Activated naive CD8-positive, alpha-beta T cell treated with anti-CD3 and anti-CD28 coated beads, Interleukin-2, amount 50 U/mL, for 16 hours (primary cell): ENCODE measurements around the gene THSD4.

Source experiments
- DNase-seq: peaks from one replicate; pipeline ENCODE4 v3.0.0-alpha.2; 2020; ENCODE audit warnings: low read depth, low spot score

THSD4 gene

DNA sequence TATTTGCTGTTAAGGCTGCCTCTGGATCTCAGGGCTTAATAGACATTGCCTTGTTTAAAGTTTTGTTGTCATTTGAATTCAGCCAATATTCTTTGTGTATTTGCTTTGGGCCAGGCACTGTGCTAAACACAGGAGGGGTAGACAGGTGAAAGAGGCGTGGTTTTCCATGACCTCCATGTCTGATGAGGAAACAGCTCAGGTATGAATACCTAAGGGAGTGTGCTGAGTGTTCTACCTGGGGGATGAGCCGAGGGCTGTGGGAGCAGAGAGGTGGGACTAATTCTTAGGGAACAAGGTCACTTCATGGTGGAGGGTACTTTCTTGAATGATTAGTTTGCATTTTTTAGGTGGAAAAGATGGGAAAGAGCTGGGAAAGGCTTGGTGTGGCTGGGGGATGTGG is 108.2 kb downstream of the THSD4 start:
- no peak for DNase-seq

DNA sequence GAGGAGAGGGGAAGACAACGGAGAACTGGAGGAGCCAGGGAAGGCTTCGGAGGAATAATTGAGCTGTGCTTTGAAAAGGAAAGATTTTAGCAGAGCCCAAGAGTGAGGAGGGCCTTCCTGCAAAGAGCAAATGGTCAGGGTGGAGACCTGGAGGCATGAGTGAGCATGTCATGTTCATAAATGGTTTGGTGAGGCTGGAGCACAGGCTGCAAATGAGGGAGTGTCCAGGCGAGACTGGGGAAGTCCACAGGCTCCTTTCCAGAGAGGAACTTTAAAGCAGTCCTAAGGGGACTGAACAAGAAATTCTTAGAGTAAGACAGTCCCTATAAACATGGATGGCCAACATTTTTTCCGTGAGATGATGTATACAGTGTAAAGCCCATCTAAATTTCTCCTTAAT is 108.8 kb downstream of the THSD4 start:
- DNase-seq: no peak

DNA sequence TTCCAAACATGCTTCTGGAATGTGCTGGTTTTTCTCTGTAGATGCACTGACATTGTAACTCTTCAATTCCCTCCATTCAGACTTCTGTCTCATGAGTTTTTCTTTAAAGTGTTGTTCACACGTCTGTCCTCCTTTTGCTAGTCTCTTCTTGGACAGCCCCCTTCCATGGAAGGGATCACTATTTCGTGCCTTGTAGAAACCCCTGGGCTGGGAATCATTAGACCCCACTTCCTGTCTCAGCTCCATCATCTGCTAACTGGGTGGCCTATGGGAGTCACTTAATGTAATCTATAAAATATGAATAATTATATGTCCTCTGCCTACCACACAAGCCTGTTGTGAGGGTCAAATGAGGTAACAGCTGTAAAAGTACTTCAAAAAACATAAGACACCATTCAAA is 110.6 kb downstream of the THSD4 start:
- no peak for DNase-seq

DNA sequence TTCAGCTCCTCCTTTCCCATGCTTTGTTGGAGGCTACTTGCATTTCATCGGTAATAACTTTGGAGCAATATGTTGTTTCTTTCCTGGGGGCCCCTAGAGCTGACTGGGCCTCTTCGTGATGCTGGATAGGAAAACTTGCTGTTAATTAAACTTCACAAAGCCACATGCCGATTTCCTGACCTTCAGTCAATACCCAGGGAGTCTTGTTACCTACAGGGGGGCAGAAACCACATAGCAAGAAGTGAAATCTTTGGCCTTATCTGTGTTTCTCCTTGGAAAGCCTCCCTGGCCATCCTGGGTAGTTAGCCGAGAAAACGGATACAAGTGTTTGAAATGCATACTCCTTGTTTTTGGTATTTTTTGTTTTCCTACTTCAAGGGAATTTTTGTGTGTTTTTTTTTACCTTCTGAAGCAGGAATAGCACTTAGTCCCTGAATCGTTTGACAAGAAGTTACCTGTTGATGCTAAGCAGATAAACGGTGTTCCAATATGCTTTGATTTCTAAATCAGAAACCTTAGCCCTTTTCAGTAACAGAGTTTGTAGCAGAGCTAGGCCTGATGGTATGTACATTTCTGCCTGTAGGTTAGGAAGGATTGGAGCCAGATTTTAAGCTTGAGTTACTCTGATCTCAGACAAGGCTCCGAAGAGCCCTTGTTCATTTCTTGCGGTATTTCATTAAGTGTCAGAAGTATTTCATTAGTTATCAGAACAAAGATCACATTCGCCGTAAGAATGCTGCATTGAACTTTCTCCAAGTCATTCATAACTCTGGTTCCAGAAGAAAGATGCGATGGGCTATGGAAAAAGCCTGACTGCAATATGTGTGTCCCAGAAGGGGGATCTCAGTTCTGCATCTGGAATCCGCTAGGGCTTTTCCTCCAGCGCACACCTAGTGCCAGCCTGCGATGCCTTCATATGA is 111.5 kb downstream of the THSD4 start:
- DNase-seq: no peak

DNA sequence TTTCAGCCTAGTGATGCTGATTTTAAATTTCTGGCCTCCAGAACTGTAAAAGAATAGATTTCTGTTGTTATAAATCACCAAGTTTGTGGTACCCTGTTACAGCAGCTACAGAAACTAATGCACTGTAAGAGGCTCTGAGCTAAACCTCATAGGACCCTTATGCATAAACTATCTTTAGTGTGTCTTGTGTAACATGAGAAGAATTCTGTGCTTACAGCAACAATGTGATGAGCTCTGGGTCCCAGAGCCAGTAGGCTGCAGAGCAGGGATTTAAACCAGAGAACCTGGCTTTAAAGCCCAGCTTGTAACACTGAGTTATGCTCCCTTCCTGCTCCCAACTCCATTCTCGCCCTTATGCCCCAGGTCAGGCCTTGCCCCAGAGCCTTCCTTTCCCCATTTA is 113.1 kb downstream of the THSD4 start:
- no peak for DNase-seq

DNA sequence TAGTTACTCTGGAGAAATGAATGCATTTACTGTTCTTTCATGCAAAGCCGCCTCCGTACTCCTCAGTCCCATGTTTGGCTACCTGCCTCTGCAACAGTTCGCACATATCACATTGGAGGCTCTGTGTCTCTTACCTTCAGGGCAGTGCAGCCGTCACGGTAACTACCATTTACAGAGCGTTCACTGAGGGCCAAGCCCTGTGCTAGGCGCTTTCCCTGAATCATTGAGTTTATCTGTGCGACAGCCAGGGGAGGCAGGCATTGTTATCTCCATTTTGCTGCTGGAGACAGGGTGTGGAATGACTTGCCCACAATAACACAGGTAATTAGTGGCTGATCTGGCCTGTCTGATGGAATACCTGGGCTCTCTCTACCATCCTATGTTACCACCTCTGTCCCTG is 115.0 kb downstream of the THSD4 start:
- no peak for DNase-seq

DNA sequence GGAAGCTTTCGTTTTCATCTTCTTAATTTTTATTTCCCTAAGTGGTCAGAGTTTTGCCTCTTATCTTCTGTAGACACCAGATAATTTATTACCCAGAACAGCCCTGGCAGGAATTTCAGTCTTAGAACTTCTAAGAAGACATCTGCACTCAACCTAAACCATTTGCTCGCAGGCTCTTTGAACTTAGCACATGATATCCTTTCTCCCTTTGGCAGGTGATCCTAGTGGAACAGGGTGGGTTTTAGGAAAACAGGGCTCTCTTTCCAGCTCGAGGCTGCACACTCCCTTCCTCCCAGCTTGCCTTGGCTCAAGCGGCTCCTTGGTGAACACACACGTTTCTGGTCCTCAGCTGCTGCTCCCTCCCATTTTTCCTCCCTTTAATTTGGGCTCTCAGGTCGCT is 116.5 kb downstream of the THSD4 start:
- DNase-seq: no peak

DNA sequence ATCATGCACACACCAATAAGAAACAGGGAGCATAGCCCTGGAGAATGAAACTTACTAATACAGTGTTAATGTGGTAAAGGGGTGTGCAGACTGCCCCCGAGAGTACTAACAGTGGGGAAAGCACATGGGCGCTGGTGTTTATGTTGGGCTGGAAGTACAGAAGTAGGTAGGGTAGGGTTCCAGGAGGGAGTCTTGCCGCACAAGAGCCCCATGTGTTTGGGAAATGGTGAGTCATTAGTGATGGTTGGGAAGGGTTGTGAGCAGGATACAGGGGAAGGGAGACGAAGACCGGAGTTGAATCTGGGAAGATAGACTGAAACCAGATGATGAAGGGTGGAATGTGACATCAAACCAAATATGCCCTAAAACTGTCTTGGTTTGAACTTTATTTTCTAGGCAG is 117.1 kb downstream of the THSD4 start:
- DNase-seq: no peak

DNA sequence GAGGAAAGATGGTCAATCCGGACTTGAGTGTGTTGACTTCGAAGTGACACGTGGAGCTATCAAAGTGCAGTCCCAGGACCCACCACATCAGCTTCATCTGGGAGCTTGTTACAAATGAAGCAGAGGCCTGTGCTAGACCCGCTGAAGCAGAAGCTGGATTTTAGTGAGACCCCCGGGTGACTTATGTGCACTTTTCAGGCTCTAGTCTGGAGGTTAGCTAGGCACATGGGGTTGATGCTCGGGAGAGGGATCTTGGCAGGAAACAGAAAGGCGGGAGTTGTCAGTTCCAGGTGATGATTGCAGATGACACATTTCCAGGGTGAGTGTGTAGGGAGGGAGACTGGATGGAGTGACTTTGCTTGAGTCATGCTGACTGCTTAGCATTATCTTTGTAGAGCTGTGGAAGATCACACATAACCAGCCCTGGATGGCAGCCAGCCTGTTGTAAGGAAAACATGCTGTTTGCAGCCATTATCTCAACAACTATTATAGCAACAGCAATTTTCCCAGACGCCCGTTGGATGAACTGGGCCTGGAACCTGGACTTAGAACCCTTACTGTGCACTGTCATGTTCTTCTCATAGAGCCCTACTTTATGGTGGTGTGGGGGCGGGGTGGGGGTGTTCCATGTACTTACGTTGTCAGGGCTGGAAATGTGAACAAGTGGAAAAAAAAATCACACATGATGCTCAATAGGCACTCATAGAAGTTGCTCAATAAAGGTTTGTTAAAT is 122.4 kb downstream of the THSD4 start:
- no peak for DNase-seq

DNA sequence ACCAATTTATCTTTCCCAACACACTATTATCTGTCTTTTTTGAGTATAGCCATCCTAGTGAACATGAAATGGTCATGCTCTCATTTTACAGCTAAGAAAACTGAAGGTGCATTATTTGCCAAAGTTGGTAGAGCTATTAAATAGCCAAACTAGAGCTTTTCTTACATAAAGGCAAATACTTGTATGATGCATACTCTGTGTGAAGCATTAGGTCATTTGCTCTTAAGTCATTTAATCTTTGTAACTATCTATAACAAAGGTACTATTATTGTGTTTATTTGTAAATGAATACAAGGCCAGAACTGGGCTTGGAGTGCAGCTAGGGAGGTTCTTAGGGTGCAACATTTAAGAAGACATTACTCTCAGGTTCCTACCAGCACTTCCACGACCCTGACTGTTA is 123.7 kb downstream of the THSD4 start:
- no peak for DNase-seq

DNA sequence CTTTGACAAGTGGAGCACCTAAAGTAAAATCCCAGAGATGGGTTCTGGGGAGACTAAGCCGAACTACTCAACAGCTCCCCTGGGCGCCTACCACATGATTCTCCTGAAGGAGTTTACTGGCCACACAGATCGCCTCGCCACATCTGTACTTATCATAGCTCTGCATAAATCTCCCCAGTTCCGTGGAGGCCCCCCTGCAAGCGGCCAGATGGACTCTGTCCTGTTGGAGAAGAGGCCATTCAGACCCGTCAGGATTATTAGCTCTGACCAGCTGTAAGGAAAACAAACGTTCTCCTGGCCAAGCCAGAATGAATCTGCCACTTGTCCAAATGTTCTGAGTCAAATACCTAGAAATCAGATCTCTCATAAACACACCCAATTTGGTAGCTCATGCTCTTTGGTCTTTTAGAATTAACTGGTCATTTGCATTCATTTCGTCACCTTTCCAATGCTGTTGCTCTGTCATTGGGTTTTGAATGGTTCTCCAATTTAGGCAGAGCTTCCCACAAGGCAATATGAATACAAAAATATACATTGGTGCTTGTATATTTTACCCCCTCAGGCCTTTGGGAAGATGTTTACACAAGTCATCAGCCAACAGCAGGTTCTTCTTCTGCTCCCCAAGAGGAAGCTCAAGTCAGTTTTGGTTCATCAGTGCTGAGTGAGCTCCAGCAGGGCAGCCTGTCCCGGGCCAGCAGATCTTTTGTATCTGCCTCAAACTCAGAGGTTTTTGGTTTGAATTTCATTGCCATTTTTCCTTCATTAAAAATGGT is 124.5 kb downstream of the THSD4 start:
- DNase-seq: no peak

DNA sequence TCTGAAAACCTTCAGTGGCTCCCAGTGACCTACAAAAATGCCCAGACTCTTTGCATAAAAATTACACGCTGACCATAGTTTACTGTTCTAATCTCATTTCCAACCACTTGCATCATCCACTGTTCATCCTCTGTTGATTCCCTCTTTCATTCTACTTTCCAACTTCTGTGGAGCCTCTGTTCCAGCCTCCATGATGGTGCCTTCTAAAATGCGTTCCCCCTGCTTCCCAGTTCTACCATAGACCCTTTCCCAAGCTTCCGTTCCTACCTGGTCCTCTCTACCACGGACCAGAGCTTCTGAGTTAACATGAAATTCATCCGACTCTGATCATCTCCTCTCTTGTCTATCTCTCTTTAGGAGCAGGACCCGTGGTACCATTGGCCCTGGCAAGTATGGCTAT is 127.0 kb downstream of the THSD4 start:
- DNase-seq: no peak

DNA sequence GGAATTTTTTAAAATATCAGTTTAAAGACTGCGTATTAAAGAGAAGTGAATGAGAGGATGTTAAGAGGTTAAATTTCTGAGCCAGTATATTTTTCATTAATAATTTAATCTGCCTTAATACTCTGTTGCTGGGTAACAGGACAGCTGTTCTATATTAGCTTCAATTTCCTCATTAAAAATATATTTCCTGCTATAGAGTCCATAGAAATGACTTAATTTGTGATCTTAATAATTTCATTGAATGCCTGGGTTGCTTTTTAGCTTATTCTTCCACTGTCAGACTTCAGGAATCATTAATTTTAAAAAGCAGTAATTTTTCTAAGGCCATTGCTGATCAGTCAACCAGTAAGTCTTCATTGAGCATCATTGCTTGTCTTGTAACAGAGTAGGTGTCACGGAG is 129.0 kb downstream of the THSD4 start:
- no peak for DNase-seq

DNA sequence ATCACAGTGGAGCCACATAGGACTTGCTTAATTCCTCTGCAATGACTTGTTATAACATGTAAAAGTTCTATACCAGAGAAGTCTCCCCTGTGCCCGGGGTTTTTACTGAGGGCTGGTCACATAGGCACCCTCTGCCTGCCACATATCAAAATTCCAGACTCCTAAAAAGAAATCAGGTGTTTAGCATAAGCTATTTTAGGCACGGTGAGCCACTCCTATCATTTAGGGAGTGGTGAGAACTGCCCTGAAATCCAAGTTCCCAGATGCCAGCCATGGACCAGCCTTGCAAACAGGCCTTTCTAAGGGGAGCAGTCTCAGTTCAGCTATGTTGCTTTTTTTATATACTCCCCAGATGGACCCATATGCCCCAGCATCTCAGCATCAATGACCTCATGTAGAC is 130.3 kb downstream of the THSD4 start:
- no peak for DNase-seq

DNA sequence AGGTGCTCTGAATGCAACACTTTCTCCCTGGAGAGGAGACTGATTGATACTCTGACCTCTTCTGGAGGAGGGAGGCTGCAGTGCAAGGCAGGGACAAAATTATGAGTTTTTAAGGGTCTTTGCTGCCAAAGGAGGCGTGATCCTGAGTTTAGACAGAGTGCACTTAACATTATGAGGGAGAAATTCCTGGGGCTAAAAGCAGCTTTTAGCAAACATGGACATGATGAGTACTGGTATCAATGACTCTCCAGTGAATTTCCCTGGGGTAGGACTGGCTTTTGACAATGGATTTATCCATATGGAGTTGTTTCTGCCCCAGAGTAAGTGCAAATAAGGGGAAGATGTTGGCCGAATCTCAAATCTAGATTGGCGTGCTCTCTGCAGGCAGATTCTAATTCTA is 133.1 kb downstream of the THSD4 start:
- DNase-seq: no peak

DNA sequence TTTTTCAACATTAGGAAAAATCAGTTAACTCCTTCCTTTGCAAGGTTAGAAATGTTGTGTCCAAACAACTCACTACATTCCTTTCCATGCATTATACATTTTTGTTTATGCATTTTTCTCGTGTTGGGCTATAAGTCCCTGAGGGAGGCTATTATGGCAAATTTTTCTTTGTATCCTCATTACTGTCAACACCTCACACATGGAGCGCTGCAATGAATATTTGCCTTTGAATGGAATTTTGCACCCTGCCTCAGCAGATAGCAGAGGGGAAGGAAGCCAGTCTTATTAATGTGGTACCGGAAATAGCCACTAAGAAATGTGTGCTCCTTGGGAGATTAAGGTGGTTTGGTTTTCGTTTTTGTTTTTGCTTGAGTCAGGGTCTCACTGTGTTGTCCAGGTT is 134.7 kb downstream of the THSD4 start:
- no peak for DNase-seq

DNA sequence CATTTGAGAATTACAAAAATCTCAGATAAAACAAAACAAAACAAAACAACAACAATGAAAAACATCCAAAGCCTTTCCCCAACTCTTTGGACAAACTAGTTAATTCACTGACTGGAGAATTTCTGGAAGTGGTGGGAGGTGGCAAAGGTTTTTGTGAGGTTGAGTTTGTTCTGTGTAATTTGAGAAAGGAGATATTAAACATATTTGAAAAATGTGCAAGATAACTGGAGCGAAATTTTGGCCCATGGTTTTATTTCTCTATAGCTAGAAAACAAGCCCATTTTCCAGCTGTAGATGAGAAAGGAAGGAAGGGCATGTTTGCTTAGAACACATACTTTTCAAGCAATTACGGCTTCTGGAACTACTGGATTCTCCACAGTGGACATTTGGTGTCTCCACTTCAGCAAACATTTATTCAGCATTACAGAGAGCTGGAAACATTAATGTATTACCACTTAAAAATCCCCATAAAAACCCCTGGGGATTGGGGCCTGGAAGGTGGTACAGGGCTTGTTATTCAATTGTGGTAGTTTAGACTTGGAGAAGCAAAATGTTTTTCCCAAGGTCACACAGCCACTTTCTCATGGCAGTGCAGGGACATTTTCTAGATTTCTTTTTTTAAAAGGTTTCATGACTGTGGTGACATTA is 135.8 kb downstream of the THSD4 start:
- no peak for DNase-seq

DNA sequence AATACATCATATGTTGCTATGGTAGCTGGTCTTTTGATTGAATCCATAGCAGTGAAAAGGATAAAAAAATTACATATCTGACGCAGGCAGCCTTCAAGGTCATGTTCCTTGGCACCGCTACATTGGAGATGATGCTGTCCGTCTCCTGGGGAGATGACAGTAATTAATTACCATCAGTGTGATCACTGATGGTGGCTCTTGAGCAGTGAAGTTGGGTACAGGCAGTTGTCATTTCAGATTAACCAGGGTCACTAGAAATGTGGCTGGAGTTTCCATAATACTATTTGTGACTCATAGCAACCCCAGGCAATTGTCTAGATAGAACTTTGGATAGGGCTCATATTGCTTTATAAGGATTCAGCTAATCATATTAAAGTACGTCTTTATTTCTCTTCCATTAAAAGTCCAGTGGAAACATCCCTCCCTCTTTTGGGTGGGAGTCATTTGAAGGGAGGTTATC is 136.3 kb downstream of the THSD4 start:
- DNase-seq: no peak

DNA sequence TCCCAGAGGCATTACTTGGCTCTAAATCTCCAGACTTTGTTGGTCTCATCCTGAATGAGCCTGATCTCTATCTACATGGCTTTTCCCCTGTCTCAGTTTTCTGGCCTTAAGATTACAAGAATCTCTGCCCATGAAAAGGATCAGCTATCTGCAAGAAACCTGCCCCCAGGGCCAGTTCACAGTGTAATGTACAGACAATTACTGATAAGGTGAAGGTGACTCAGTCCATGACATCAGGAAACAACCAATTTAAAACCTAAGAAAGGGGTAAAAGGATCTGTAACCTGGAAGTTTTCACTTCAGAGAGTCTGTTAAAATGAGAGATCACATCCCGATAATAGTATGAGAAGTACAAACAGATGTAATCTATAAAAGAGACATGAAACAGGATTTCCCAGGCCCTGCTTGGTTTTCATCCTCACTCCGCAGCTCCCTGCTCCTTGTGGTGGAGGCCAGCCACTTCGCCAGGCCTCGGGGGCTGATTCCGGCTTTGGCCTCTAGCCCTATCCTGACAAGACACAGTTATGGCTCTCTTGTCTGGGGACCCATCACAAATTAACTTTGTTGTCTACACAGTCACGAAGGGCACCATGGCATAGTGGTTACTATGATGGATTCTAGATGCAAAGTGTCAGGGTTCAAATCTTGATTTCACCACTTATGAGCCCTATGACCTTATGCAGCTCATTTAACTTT is 136.9 kb downstream of the THSD4 start:
- DNase-seq: no peak

DNA sequence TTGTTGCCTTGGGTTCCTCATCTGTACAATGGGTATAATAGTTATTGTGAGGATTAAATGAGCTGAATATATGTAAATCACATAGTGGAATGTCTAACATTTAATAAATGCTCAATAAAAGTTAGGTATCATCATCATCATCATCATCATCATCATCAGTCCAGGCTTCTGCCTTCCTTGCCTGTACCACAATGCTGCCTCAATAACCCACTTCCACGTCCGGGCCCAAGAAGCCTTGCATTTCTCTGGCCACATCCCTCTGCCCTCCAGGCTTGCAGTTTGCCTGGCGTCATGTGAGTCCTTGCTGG is 137.4 kb downstream of the THSD4 start:
- DNase-seq: no peak

DNA sequence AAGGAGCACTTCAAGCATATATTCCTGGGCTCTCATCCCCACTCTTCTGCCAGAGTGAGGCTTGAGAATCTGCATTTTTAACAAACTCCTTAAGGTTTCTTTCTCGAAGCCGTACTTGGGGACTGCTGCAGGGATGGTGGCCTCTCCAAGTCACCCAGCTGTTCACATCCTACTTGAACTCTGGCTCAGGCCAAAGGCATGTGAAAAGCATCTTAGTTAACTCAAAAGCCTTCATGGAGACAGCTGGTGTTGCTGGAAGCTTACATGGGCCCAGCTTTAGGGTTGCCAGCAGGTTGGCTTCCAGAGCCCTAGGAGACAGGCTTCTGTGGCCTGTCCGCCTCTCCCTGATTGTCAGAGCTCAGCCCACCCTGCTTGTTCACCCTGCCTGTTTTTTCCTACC is 139.2 kb downstream of the THSD4 start:
- no peak for DNase-seq
